Amygdala (tissue), 56 donors: ENCODE results near the gene KLC1.
"Not testable (repeated sequence)": the region's sequence is repeated elsewhere in the genome, so short reads cannot be mapped to it uniquely, and the experiment has no call there.

Experiments
- DNase-seq, 56 donors: peaks; one replicate each; lab custom pipeline; 2025; lab: John Stamatoyannopoulos, UW

KLC1 gene

GRCh38 chr14:103687712-103688111 lies 58.7 kb downstream of the KLC1 start:
- DNase-seq, result no peak

- no peak for DNase-seq
These were observed 59.4 kb downstream of the KLC1 start for GRCh38 chr14:103688441-103688840.

- DNase-seq, result peak in 30 of 56 donors; percentile 22 to 77 (median 54)
These were observed 60.2 kb downstream of the KLC1 start for GRCh38 chr14:103688906-103689902.

- DNase-seq, result no peak
These were observed 61.3 kb downstream of the KLC1 start for GRCh38 chr14:103690332-103690731.

- not testable (repeated sequence) for DNase-seq
These were observed 62.6 kb downstream of the KLC1 start for GRCh38 chr14:103691655-103692054.

GRCh38 chr14:103692159-103692558 lies 63.1 kb downstream of the KLC1 start:
- no peak for DNase-seq

GRCh38 chr14:103692871-103693270 lies 63.9 kb downstream of the KLC1 start:
- DNase-seq, result no peak

- no peak for DNase-seq
These were observed 64.5 kb downstream of the KLC1 start for GRCh38 chr14:103693515-103693914.

- peak in 4 of 56 donors; percentile 33 to 49 (median 36) for DNase-seq
These were observed 65.6 kb downstream of the KLC1 start for GRCh38 chr14:103694572-103695026.

- DNase-seq, result no peak
These were observed 66.5 kb downstream of the KLC1 start for GRCh38 chr14:103695296-103696069.

GRCh38 chr14:103696070-103696402 lies 67.0 kb downstream of the KLC1 start:
- no peak for DNase-seq

GRCh38 chr14:103696466-103697071 lies 67.6 kb downstream of the KLC1 start:
- DNase-seq, result no peak

- no peak for DNase-seq
These were observed 68.2 kb downstream of the KLC1 start for GRCh38 chr14:103697206-103697602.

- DNase-seq, result no peak
These were observed 68.8 kb downstream of the KLC1 start for GRCh38 chr14:103697603-103698379.

GRCh38 chr14:103698380-103699260 lies 69.6 kb downstream of the KLC1 start:
- no peak for DNase-seq

GRCh38 chr14:103699261-103699661 lies 70.2 kb downstream of the KLC1 start:
- no peak for DNase-seq

- peak in 40 of 56 donors; percentile 23 to 86 (median 60) for DNase-seq
These were observed 71.1 kb downstream of the KLC1 start for GRCh38 chr14:103699901-103700752.
